GM19240 (cell line): ENCODE results near the gene MAP3K3.
"Not testable (repeated sequence)": the region's sequence is repeated elsewhere in the genome, so short reads cannot be mapped to it uniquely, and the experiment has no call there.

Experiments
- DNase-seq: peaks from one replicate; pipeline ENCODE4 v3.0.0; 2011; ENCODE audit warnings: low spot score; ENCODE audit not compliant: insufficient read length

Gene MAP3K3

DNA sequence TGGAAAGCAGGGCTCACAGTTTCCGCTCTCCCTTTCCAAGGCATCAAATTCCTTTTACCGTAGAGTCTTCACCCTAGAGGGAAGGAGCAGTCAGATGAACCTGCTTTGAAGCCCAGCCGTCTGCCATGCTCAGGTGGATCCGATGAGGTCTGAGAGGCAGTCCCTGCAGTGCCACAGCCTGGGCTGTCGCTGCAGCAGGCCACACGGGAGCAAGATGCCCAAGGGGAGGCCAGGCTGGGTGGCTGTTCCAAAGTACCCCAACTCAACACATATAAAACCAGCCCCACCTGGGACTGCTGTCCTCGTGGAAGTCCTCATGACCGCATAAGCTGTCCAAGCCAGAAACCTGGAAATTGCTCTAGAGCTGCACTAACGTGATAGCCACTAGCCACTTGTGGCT is 82.6 kb downstream of the MAP3K3 start:
- DNase-seq, result no peak

DNA sequence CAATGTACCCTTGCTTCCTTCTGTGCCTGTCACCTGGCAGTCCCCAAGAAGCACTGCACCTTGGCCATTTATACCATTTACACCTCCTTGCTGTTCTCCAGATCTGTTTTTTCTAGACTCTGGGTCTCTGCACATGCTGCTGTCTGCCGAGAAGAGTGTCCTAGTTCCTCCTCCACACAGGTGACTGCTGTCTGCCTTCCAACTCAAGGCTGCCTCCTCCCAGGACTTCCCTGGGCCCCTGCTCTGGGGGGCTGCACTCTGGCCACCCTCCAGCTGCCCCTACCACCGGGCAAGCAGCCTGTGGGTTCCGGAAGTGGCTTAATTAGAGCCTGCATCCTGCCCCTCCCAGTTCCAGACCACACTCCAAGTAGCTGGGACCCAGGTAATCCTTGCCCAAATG is 83.4 kb downstream of the MAP3K3 start:
- DNase-seq, result no peak

DNA sequence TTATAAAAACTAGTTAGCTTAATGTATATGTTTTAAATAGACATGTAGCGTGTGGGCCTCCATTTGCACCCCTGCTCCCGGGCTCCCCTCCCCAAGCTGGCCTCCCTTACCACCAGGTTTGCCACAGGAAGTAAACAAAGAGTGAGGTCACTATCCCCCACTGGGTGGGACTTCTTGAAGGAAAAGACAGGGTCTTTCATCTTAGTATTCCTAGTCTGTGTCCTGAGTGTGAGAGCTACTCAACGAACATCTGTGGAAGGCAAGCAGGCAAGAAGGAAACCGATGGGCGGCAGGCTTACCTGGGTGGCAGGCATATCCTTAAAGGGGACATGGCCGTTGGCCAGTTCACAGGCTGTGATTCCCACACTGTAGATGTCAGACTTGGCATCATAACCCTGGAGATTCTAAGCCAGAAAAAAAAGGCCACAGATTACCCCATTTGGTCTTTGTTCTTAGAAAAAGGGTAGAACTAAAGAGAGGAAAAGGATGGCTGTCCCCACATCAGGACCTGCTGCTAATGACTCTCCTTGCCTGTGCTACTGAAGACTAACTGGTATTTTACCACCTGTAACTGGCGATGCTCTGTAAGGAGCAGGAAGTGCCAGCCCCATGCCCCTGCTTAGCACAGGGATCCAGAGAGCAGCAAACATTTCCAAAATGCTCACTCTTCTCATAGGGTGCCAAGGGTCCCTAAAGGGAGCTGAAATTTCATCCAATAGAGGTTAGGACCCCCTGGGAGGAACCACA is 84.3 kb downstream of the MAP3K3 start:
- DNase-seq, result no peak

DNA sequence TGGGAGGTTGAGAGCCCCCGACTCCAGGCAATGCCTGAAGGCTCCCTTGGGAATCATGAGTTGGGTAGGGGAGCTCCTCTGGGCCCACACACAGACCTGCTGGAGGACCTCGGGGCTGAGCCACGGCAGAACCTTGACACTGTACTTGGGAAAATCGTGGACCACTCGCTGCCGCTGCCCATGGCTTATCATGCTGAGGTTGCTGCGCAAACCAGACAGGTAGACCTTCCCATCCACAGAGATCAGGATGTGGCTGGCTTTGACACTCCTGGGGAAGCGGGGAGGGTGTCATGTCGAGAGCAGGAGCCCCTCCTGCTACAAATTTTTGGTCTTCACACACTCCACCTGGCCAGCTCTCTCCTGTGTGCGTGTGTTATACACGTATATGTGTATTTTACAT is 84.9 kb downstream of the MAP3K3 start:
- no peak for DNase-seq

DNA sequence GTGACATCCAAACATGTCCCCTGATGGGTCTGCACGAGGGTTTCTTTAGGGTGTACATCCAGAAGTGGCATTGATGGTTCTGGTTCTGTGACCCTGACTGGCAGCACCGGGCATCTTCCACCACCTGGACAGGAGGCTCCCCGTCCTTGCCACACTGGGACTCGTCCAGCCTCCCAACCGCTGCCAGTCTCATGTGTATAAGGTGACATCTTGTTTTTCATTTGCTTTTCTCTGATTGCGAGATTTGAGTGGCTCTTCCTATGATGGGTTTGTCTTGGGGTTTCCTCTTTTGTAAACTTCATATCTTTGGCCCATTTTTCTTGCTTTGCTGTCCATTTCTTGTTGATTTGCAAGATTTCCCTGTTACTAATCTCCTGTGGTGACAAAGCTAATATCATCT is 86.9 kb downstream of the MAP3K3 start:
- no peak for DNase-seq

DNA sequence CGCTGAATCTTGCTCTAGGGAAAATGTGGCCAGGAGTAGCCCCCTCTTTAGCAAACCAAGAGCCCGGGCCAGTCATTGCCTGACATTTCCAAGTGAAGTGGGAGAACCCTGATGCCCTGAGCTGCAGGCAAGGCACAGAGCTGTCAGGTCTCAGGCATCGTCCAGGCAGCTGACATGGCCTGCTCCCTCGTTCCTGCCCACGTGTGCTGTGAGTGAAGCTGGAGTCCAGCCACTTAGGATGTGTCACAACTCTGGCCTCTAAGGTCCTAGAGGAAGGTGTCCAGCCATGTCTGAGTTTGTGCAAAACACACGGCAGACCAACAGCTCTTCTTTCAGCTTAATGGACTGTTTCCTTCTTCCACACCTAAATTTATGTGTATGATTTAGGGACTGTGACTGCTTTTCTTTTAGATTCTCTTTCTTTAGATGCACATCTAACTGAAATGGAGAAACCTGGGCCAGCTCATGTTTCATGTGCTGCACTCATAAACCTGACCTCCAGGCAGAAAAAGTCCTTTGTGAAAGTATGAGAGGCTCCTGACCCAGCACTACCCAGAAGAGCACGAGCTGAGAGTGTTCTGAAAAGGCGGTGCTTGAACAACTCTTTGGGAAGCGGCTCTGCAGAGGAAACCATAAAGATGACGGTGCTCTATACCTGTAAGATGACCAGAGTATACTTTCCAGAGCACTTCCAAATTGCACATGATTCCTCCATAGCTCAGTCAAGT is 92.5 kb downstream of the MAP3K3 start:
- DNase-seq, result no peak

DNA sequence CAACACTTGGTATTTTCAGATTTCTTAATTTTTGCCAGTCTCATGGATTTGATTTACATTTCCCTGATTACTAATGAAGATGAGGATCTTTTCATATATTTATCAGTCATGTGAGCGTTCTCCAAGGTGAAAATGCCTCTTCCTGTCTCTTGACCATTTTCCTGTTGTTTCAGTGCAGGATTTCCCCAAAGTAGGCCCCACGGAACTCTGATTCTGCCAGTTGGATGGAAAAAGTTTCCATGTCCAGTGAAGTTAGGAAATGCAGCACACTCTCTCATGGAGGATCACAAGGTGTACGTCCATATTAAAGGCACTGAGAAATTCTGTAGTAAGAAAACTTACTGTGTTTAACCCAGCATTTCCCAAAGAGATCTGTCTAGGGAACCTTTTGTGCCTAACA is 94.2 kb downstream of the MAP3K3 start:
- no peak for DNase-seq

DNA sequence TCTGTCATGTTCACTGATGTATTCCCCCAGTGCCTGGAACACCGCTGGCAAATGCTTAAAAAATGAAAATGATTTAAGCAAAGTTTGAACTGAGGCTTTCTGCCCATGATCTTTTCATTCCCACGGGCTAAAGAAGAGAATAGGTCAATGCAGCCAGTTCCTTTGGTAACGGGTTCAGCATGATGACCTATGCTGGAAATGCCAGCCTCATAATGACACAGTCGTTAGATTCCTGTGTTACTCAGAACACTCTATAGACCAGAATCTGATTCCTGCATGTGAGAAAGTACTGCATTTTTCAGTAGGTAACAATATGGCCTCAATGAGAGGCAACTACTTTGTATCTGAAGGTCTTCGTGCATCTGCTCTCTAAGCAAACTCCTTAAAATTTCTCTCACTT is 96.8 kb downstream of the MAP3K3 start:
- DNase-seq, result no peak

DNA sequence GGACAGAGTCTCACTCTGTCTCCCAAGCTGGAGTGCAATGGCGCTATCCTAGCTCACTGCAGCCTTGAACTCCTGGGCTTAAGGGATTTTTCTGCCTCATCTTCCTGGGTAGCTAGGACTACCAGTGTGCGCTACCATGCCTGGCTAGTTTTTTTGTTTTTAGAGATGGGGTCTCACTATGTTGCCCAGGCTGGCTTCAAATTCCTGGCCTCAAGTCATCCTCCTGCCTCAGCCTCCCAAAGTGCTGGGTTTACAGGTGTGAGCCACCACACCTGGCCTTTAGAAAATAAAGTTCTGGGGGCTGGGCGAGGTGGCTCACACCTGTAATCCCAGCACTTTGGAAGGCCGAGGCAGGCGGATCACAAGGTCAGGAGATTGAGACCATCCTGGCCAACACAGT is 98.0 kb downstream of the MAP3K3 start:
- DNase-seq, result not testable (repeated sequence)

DNA sequence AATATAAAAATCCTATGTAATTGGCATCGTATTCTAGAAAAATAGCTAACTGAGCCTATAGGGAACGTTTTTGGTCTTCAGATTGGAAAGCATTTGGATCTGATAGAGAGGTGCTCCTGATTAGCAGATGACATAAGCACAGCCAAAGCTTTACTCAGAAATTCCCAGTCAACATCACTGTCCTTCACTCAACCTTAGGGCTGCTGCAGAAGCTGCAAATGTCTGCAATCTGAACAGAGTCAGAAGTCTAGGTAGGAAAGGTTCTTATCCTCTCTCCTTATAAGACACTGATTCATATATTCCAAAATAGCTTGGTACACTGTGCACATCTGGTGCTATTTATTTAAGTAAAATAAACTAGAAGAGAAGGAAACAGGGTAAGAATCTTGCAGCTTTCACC is 100.2 kb downstream of the MAP3K3 start:
- DNase-seq, result no peak

DNA sequence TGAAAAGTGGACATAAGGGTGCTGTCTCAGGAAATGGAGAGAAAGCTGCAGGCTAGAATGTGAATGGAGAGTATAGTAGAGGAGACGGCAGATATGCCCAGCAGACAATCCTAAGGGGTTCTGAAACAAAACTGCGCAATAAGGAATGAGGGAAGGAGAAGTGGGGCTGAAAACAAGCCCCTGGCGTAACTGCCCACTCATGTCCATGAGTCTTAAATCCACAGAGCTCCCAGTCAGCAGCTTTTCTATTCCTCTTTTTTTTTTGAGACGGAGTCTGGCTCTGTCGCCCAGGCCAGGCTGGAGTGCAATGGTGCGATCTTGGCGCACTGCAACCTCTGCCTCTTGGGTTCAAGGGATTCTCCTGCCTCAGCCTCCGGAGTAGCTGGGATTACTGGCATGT is 113.5 kb downstream of the MAP3K3 start:
- DNase-seq, result no peak

DNA sequence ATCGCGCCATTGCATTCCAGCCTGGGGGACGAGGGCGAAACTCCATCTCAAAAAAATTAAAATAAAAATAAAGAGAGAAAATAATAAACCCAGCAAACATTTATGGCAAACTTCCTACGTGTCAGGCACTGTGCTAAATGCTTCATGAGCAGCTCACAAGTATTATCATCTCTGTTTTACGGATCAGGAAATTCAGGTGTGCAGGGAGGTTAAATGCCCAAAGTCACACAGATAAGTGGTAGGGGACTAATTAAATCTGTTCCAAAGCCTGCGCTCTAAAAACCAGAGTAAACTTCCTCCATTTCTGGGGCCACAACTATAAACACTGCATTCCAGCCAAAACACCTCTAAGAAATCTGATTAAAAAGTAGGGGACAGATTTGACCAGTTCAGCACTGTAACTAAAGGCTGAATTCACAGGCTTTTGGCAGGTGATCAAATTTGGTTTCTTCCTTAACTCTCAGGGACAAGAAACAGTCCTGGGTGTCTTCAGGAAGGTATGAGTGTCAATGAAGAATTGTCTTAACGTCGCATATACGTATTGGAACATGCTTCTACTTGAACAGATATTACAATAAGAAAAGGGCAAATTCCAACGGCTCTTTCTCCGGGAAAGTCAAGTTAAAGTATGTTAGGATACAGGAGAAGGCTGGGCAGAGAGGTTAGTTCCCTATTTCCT is 118.4 kb downstream of the MAP3K3 start:
- no peak for DNase-seq

DNA sequence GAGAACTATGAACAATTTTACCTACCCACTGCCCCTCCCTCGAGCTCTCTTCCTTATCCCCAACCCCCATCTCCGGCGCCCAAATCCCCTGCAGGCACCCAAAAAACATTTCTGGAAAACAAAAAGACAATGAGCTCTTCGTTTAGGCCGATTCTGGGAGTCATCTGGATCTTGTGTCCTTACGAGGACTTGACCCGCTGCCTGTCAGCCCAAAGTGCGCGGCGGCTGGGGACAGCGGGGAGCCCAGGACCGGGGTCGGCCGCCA is 118.9 kb downstream of the MAP3K3 start:
- DNase-seq, result no peak

DNA sequence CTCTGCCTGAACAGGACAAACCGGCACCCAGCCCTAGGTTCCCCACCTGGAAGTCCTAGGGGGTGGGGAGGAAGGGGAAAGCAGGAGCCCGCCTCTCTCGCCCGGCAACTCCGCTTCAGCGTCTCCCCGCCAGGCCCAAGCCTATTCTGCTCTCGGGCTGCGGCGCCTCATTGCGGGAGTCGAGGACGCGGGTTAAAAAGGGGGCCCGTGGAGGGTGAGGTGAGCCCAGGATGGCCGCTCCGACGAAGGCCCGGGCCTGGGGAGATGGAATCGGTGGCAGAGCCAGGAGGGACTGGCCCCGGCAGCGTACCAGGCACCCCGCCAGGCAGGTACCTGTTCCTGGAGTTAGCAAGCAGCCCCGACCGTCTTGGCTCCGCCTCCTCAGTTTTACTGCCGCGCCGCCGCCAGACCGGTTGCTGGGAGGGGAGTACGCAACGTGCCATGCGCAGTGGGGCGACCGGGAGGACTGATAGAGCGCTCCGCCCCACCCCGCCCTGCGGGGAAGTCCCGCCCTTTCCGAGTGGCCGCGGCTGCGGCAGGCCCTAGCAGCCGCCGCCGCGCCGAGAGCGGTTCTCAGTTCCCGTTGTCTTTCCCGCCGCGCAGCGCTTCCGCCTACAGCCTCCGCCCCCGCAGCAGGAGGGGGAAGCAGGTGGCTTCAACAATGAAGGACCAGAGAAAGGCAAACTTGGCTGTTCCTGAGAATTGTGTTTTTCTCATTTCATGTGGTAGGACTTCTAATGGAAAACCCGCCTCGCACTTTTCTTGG is 119.4 kb downstream of the MAP3K3 start, which contains the start of gene STRADA:
Gene STRADA, minus strand, starts transcription at position 392 of the 766 bp plus-strand sequence. CDS start 13,430 bp downstream, outside the sequence.
- DNase-seq, result peak; percentile 72
